Measurements from ENCODE around the gene NTM. TPM values are rescaled to one million over a fixed set of nuclear protein-coding genes. Genes with fewer than 3 reads are reported as not detected.

The NTM gene
- total RNA-seq, 4 donors from 2014 or later, result 0.21 to 3.2 (median 0.84) TPM

DNA sequence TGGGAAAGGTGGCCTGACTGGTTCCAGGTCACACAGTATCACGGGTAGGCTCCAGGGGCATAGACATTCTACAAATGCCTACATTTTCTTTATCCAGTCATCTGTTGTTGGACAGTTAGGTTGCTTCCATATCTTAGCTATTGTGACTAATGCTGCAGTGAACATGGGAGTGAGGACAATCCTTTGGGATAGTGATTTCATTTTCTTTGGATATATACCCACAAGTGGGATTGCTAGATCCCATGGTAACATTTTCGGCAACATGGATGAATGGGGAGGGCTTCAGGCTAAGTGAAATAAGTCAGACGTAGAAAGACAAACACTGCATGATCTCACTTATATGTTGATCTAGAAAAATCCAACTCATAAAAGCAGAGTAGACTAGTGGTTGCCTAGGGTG is 744.3 kb downstream of the NTM start:
- H3K9me3 ChIP-seq, result no peaks in the 10 kb centered on the region
- no peak for DNase-seq
- intact Hi-C loops (cut with DNase I), result no loop called here
- WGBS, 2 donors, result 60 to 61% methylated on average over 3 of the region's 3 CpGs
- H3K4me1 ChIP-seq, result no peaks in the 10 kb centered on the region
- H3K27me3 ChIP-seq, result no peaks in the 10 kb centered on the region
- TF ChIP-seq POLR2A (IDR thresholded peaks at IDR 0.05), result no peak
- no peak for TF ChIP-seq CTCF (IDR thresholded peaks at IDR 0.05)
- H3K4me3 ChIP-seq, result no peak overlapping the region
- H3K27ac ChIP-seq, result no peak overlapping the region
- H3K36me3 ChIP-seq, result no peaks in the 10 kb centered on the region

DNA sequence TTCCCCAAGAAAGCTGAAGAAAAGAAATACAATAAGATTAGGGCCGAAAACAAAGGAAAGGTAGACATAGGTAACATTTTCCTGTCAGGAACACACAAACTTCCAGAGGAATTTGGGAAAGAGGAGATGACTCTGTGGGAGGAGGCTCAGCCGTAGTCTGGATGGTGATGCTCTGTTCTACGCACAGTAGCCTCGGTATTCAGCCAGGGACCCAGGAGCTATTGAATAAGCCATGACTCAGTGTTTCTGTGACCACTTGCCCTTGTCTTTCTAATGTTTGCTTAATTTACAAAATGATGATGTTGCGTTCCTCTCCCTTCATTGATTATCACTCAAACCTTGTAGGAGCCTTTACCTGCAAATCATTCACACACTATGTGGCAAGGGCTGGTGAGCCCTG is 745.0 kb downstream of the NTM start:
- 77 to 89% methylated on average over 5 of the region's 5 CpGs for WGBS, 2 donors
- H3K27ac ChIP-seq, result no peak overlapping the region
- H3K4me1 ChIP-seq, result no peaks in the 10 kb centered on the region
- TF ChIP-seq CTCF (IDR thresholded peaks at IDR 0.05) (no peak), POLR2A (IDR thresholded peaks at IDR 0.05) (no peak)
- H3K9me3 ChIP-seq, result no peaks in the 10 kb centered on the region
- no peaks in the 10 kb centered on the region for H3K27me3 ChIP-seq
- DNase-seq, result no peak
- H3K36me3 ChIP-seq, result no peaks in the 10 kb centered on the region
- intact Hi-C loops (cut with DNase I), result no loop called here
- H3K4me3 ChIP-seq, result no peak overlapping the region

DNA sequence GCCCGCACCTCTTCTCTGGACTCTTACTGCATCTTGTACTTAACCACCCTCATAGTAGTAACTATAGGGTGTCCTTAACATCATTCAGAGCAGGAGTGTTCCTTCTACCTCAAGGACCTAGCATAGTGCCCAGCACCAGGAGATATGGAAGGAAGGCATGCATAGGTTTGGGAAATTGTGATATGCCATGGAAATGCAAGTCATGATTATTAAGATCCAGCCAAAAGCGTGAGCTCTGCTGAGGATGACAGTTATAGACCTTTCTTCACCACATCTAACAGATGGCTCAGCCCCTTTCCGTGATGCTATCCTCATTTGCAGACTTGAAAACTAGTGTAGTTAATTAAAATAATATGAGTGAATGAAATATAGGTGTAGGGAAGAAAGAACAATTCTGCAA is 746.1 kb downstream of the NTM start:
- no peaks in the 10 kb centered on the region for H3K4me1 ChIP-seq
- DNase-seq, result no peak
- no peak overlapping the region for H3K27ac ChIP-seq
- H3K4me3 ChIP-seq, result no peak overlapping the region
- no peaks in the 10 kb centered on the region for H3K36me3 ChIP-seq
- H3K27me3 ChIP-seq, result no peaks in the 10 kb centered on the region
- no peaks in the 10 kb centered on the region for H3K9me3 ChIP-seq
- intact Hi-C loops (cut with DNase I), result no loop called here
- TF ChIP-seq CTCF (IDR thresholded peaks at IDR 0.05) (no peak), POLR2A (IDR thresholded peaks at IDR 0.05) (no peak)
- WGBS, 2 donors, result 90 to 96% methylated on average over 2 to 3 of the region's 3 CpGs

- H3K36me3 ChIP-seq, result no peaks in the 10 kb centered on the region
- no peak for DNase-seq
- WGBS, 2 donors, result 77 to 84% methylated on average over 6 of the region's 6 CpGs
- intact Hi-C loops (cut with DNase I), result no loop called here
- no peaks in the 10 kb centered on the region for H3K9me3 ChIP-seq
- no peak overlapping the region for H3K4me3 ChIP-seq
- no peaks in the 10 kb centered on the region for H3K4me1 ChIP-seq
- no peak for TF ChIP-seq POLR2A (IDR thresholded peaks at IDR 0.05)
- TF ChIP-seq CTCF (IDR thresholded peaks at IDR 0.05), result no peak
- H3K27ac ChIP-seq, result no peak overlapping the region
- no peaks in the 10 kb centered on the region for H3K27me3 ChIP-seq
Measured at GRCh38 chr11:132118661-132119060, 748.2 kb downstream of the NTM start.

- no peak overlapping the region for H3K27ac ChIP-seq
- no peaks in the 10 kb centered on the region for H3K36me3 ChIP-seq
- no peaks in the 10 kb centered on the region for H3K9me3 ChIP-seq
- no peak overlapping the region for H3K4me3 ChIP-seq
- 52 to 76% methylated on average over 3 to 4 of the region's 4 CpGs for WGBS, 2 donors
- no peak for TF ChIP-seq CTCF (IDR thresholded peaks at IDR 0.05)
- no peak for DNase-seq
- intact Hi-C loops (cut with DNase I), result no loop called here
- H3K27me3 ChIP-seq, result no peaks in the 10 kb centered on the region
- no peaks in the 10 kb centered on the region for H3K4me1 ChIP-seq
Measured at GRCh38 chr11:132119573-132119972, 749.2 kb downstream of the NTM start.

All from esophagus squamous epithelium (tissue), 5 donors.